HepG2 (cell line): ENCODE results near the gene BPIFB2. TPM values are rescaled to one million over a fixed set of nuclear protein-coding genes. Genes with fewer than 3 reads are reported as not detected.

ENCODE experiments used
- AHR ChIP-seq: IDR thresholded peaks from 2 replicates; pipeline ENCODE4 v1.6.1; 2018; ENCODE audit warnings: missing genetic modification reagents, missing compliant biosample characterization
- ASH2L ChIP-seq: fragments of 300-600, 200-600 bp; sonication (generic); IDR thresholded peaks from 2 replicates; pipeline ENCODE4 v1.7.0; 2017; ENCODE audit warnings: low read depth, mild to moderate bottlenecking, moderate library complexity, mixed read lengths, low read length; ENCODE audit not compliant: insufficient read length
- BHLHE40 ChIP-seq: IDR thresholded peaks from 2 replicates; pipeline ENCODE4 v1.6.1; 2011; ENCODE audit warnings: low read length, improper control_type of control experiment
- CHCHD3 ChIP-seq: sonication (generic); formaldehyde crosslinking; IDR thresholded peaks from 2 replicates; pipeline ENCODE4 v1.8.0; 2022; ENCODE audit warnings: mild to moderate bottlenecking, missing genetic modification reagents, moderate library complexity
- DR1 ChIP-seq: sonication (generic); formaldehyde crosslinking; IDR thresholded peaks from 2 replicates; pipeline ENCODE4 v1.8.0; 2021; ENCODE audit warnings: mild to moderate bottlenecking, missing genetic modification reagents, inconsistent platforms
- HNRNPUL1 ChIP-seq: fragments of 200-400 bp; formaldehyde crosslinking; IDR thresholded peaks from 2 replicates; pipeline ENCODE4 v1.6.1; 2017; ENCODE audit warnings: low read depth, mild to moderate bottlenecking, low read length, moderate library complexity
- IRF1 ChIP-seq: sonication (generic); formaldehyde crosslinking; IDR thresholded peaks from 2 replicates; pipeline ENCODE4 v1.4.0; 2020; ENCODE audit warnings: low read depth, mild to moderate bottlenecking, missing genetic modification reagents
- ISL2 ChIP-seq: sonication (generic); formaldehyde crosslinking; IDR thresholded peaks from 2 replicates; pipeline ENCODE4 v1.5.0; 2020; ENCODE audit warnings: missing genetic modification reagents
- MTF2 ChIP-seq: sonication (generic); formaldehyde crosslinking; IDR thresholded peaks from 2 replicates; pipeline ENCODE4 v1.5.0; 2020; ENCODE audit warnings: missing genetic modification reagents, borderline replicate concordance
- PCBP2 ChIP-seq: fragments of 200-400 bp; formaldehyde crosslinking; optimal IDR thresholded peaks from 2 replicates; pipeline ENCODE3; 2018; ENCODE audit warnings: low read length, low read depth; ENCODE audit not compliant: poor library complexity, severe bottlenecking
- POLR2A ChIP-seq, 2 experiments: IDR thresholded peaks; 2 replicates each; pipeline ENCODE4 v1.6.1; 2011; ENCODE audit warnings: low read depth in 2 of 2, low read length in 2 of 2, mild to moderate bottlenecking in 1 of 2, moderate library complexity in 1 of 2; ENCODE audit not compliant: insufficient read depth in 1 of 2
- SIX1 ChIP-seq: sonication (generic); formaldehyde crosslinking; IDR thresholded peaks from 2 replicates; pipeline ENCODE4 v1.4.0; 2020; ENCODE audit warnings: missing genetic modification reagents, borderline replicate concordance
- SRSF9 ChIP-seq: fragments of 200-400 bp; formaldehyde crosslinking; IDR thresholded peaks from 2 replicates; pipeline ENCODE4 v1.6.1; 2018; ENCODE audit warnings: borderline replicate concordance, mild to moderate bottlenecking, low read depth, low read length; ENCODE audit not compliant: insufficient read depth, poor library complexity, severe bottlenecking
- TBL1XR1 ChIP-seq: fragments of 150-350 bp; IDR thresholded peaks from 2 replicates; pipeline ENCODE4 v1.6.1; 2014; ENCODE audit warnings: borderline replicate concordance, low read length; ENCODE audit not compliant: partially characterized antibody
- XBP1 ChIP-seq: sonication (generic); formaldehyde crosslinking; IDR thresholded peaks from 2 replicates; pipeline ENCODE4 v1.5.0; 2020; ENCODE audit warnings: missing genetic modification reagents
- ZFX ChIP-seq: sonication (generic); formaldehyde crosslinking; IDR thresholded peaks from 2 replicates; pipeline ENCODE4 v1.4.0; 2020; ENCODE audit warnings: mild to moderate bottlenecking, low read depth, missing genetic modification reagents, moderate library complexity
- ZNF205 ChIP-seq: IDR thresholded peaks from 2 replicates; pipeline ENCODE4 v1.6.1; 2018; ENCODE audit warnings: missing biosample characterization, missing genetic modification reagents
- ZNF207 ChIP-seq: fragments of 450-650 bp; IDR thresholded peaks from 2 replicates; pipeline ENCODE4 v1.6.1; 2016; ENCODE audit warnings: antibody characterized with exemption, borderline replicate concordance
- ZNF550 ChIP-seq: sonication (generic); formaldehyde crosslinking; IDR thresholded peaks from 2 replicates; pipeline ENCODE4 v1.4.0; 2020; ENCODE audit warnings: mild to moderate bottlenecking, missing genetic modification reagents, borderline replicate concordance
- ZNF567 ChIP-seq: sonication (generic); formaldehyde crosslinking; IDR thresholded peaks from 2 replicates; pipeline ENCODE4 v1.8.1; 2023; ENCODE audit warnings: mild to moderate bottlenecking, missing genetic modification reagents, borderline replicate concordance
- ZNF580 ChIP-seq: IDR thresholded peaks from 2 replicates; pipeline ENCODE4 v1.6.1; 2016; ENCODE audit warnings: low read depth, borderline replicate concordance
- ZNF720 ChIP-seq: sonication (generic); formaldehyde crosslinking; IDR thresholded peaks from 2 replicates; pipeline ENCODE4 v1.4.0; 2020; ENCODE audit warnings: missing genetic modification reagents
- ZNF75D ChIP-seq: sonication (generic); formaldehyde crosslinking; IDR thresholded peaks from 2 replicates; pipeline ENCODE4 v1.8.1; 2023; ENCODE audit warnings: missing genetic modification reagents, mild to moderate bottlenecking, borderline replicate concordance
- ZNF878 ChIP-seq: sonication (generic); formaldehyde crosslinking; IDR thresholded peaks from 2 replicates; pipeline ENCODE4 v1.8.1; 2023; ENCODE audit warnings: mild to moderate bottlenecking, missing genetic modification reagents, moderate library complexity
- polyA plus RNA-seq, 8 experiments: library from polyadenylated mRNA; depleted of rRNA in 3 of 8; stranded (reverse) in 7 of 8; unstranded in 1 of 8; fragments of >200 nt; fragmentation: Illumina TruSeq in 4 of 8; extraction: Trizol in 4 of 8; gene quantifications; 2 replicates each; pipeline versions ENCODE4 v1.2.1 to v1.2.3, GENCODE V29; 2011 to 2016; ENCODE audit warnings: low read depth in 4 of 8, missing spikeins in 1 of 8, mixed read lengths in 1 of 8; ENCODE audit not compliant: insufficient read depth in 1 of 8
- total RNA-seq, 5 experiments: library from RNA; depleted of rRNA; stranded (reverse); fragments of >200 nt; fragmentation: Illumina TruSeq; extraction: Trizol; gene quantifications; 2 replicates each; pipeline ENCODE4 v1.2.3, GENCODE V29; 2016; ENCODE audit warnings: low read depth in 1 of 5
- TF ChIP-seq, protein P1 (sequence below): sonication (generic); formaldehyde crosslinking; IDR thresholded peaks from 2 replicates; pipeline ENCODE4 v1.8.0; 2023; ENCODE audit warnings: mild to moderate bottlenecking, missing genetic modification reagents

The BPIFB2 gene
- total and polyA plus RNA-seq, 2 of the 13 experiments (the other 11 are each of a cell fraction or from before 2014, with no cell fraction given) = 54.5 to 902 TPM

GRCh38 chr20:33026779-33027759 is 19.6 kb downstream of the BPIFB2 start (continued):
- TF ChIP-seq ASH2L (no peak), ZNF567 (CRISPR knock-in tag) (no peak; the same call in 1 of the 2 replicates), MTF2 (CRISPR knock-in tag) (no peak), AHR (CRISPR knock-in tag) (no peak), SIX1 (CRISPR knock-in tag) (no peak), ZNF580 (CRISPR knock-in tag) (no peak), HNRNPUL1 (no peak), POLR2A (IDR thresholded peaks at IDR 0.05; ENCODE audit: insufficient read depth in 1 of 2, low read depth in 2 of 2, low read length in 2 of 2) (peak in 1 of 2 experiments; percentile 35; a peak in 2 of 4 replicates), TBL1XR1 (no peak), XBP1 (CRISPR knock-in tag) (no peak), CHCHD3 (peak; percentile 73; the same call in 1 of the 2 replicates), ZNF550 (CRISPR knock-in tag) (no peak), ZFX (CRISPR knock-in tag) (no peak), ISL2 (CRISPR knock-in tag) (no peak), IRF1 (CRISPR knock-in tag) (no peak), ZNF878 (CRISPR knock-in tag) (peak; percentile 41; the same call in 1 of the 2 replicates), SRSF9 (no peak), PCBP2 (no peak), ZNF205 (CRISPR knock-in tag) (no peak), ZNF207 (no peak), DR1 (no peak), ZNF75D (CRISPR knock-in tag) (no peak), BHLHE40 (no peak), ZNF720 (CRISPR knock-in tag) (no peak)
- TF ChIP-seq, protein P1, sequence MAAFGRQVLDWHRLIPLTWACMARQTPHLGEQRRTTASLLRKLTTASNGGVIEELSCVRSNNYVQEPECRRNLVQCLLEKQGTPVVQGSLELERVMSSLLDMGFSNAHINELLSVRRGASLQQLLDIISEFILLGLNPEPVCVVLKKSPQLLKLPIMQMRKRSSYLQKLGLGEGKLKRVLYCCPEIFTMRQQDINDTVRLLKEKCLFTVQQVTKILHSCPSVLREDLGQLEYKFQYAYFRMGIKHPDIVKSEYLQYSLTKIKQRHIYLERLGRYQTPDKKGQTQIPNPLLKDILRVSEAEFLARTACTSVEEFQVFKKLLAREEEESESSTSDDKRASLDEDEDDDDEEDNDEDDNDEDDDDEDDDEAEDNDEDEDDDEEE (CRISPR knock-in tag) = 0 out of 2 replicates have a peak, but pooled peaks have one; percentile 73
